OCI-LY7 (cell line): ENCODE measurements around the gene M1AP. TPM values are rescaled to one million over a fixed set of nuclear protein-coding genes. Genes with fewer than 3 reads are reported as not detected.
"Not testable (repeated sequence)": the region's sequence is repeated elsewhere in the genome, so short reads cannot be mapped to it uniquely, and the experiment has no call there.

ENCODE experiments used
- BruUV-seq: library from RNA; stranded (reverse); fragments of 400-500 nt; replicated peaks from 2 replicates; lab custom pipeline; 2021; lab: Mats Ljungman, UMichigan
- CTCF ChIA-PET: fragments of 300-600 bp; sonication (Branson Sonifier 250); formaldehyde crosslinking; loops from one replicate; lab custom pipeline; 2022; ENCODE audit warnings: antibody characterized with exemption; ENCODE audit not compliant: unreplicated experiment; lab: Charles Lee
- POLR2A ChIA-PET: fragments of 300-600 bp; sonication (Branson Sonifier 250); formaldehyde crosslinking; loops from one replicate; lab custom pipeline; 2022; ENCODE audit warnings: antibody characterized with exemption; lab: Charles Lee
- DNase-seq: peaks from one replicate; pipeline ENCODE4 v3.0.0-alpha.2; 2015; ENCODE audit warnings: low spot score
- H2AFZ ChIP-seq: fragments of 200-600 bp; sonication (generic), shearing (Covaris generic); 2 replicates; pipeline ENCODE4 v1.6.1; 2014; ENCODE audit warnings: mild to moderate bottlenecking, antibody characterized with exemption, low read length, moderate library complexity
- H3K27ac ChIP-seq: fragments of 200-600 bp; sonication (generic); 2 replicates; pipeline ENCODE4 v1.5.1; 2014; ENCODE audit warnings: mixed run types, low read depth, mild to moderate bottlenecking, moderate library complexity, low read length, inconsistent platforms; ENCODE audit not compliant: poor library complexity, severe bottlenecking
- H3K36me3 ChIP-seq: fragments of 200-600 bp; sonication (generic); 2 replicates; pipeline ENCODE4 v1.6.1; 2014; ENCODE audit warnings: mild to moderate bottlenecking, antibody characterized with exemption, low read length, moderate library complexity, mixed read lengths; ENCODE audit not compliant: insufficient read depth
- H3K4me1 ChIP-seq: fragments of 200-600 bp; sonication (generic); 2 replicates; pipeline ENCODE4 v1.5.1; 2014; ENCODE audit warnings: mild to moderate bottlenecking, low read length; ENCODE audit not compliant: insufficient read depth, poor library complexity, severe bottlenecking
- H3K4me2 ChIP-seq: fragments of 200-600 bp; sonication (generic); 2 replicates; pipeline ENCODE4 v1.6.1; 2014; ENCODE audit warnings: mild to moderate bottlenecking, low read length
- H3K4me3 ChIP-seq: fragments of 200-600 bp; sonication (generic); 2 replicates; pipeline ENCODE4 v1.5.1; 2014; ENCODE audit warnings: mild to moderate bottlenecking, low read depth, low read length; ENCODE audit not compliant: poor library complexity, severe bottlenecking
- H3K79me2 ChIP-seq: fragments of 200-600 bp; sonication (generic); 2 replicates; pipeline ENCODE4 v1.6.1; 2016; ENCODE audit warnings: low read depth, mild to moderate bottlenecking, low read length, moderate library complexity, mixed read lengths; ENCODE audit not compliant: insufficient read depth
- H3K9me2 ChIP-seq: fragments of 200-600 bp; sonication (generic); 2 replicates; pipeline ENCODE4 v1.6.1; 2016; ENCODE audit warnings: mild to moderate bottlenecking, low read length, mixed read lengths; ENCODE audit not compliant: insufficient read depth
- H3K9me3 ChIP-seq: fragments of 200-600 bp; sonication (generic); 2 replicates; pipeline ENCODE4 v1.6.1; 2014; ENCODE audit warnings: mild to moderate bottlenecking, mixed run types, low read length, mixed read lengths
- H4K20me1 ChIP-seq: fragments of 200-600 bp; sonication (generic); 2 replicates; pipeline ENCODE4 v1.6.1; 2014; ENCODE audit warnings: mild to moderate bottlenecking, antibody characterized with exemption, low read length, moderate library complexity, mixed read lengths; ENCODE audit not compliant: insufficient read depth
- CTCF ChIP-seq: fragments of 200-600 bp; sonication (generic); conservative IDR thresholded peaks from 2 replicates; pipeline ENCODE4 v1.5.1; 2014; ENCODE audit warnings: mild to moderate bottlenecking, antibody characterized with exemption, low read length, moderate library complexity, mixed read lengths
- EZH2phosphoT487 ChIP-seq: fragments of 200-600 bp; sonication (generic); IDR thresholded peaks from 2 replicates; pipeline ENCODE4 v1.6.1; 2018; ENCODE audit warnings: low read depth, borderline replicate concordance, mild to moderate bottlenecking, mixed run types, antibody characterized with exemption, low read length, moderate library complexity, mixed read lengths
- intact Hi-C: fragments of 100-400 bp; cut with micrococcal nuclease; formaldehyde crosslinking; loops from one replicate; pipeline ENCODE4 v1.10.0; 2022; ENCODE audit not compliant: unreplicated experiment
- total RNA-seq, 2 experiments: library from RNA; depleted of rRNA in 1 of 2; stranded (reverse); fragments of >200 nt in 1 of 2; shearing (Covaris generic) in 1 of 2; gene quantifications; 2 replicates each; pipeline ENCODE4 v1.2.3, GENCODE V29; 2014 to 2022

Gene M1AP
- total RNA-seq, 2 experiments from 2014 or later: not detected

DNA sequence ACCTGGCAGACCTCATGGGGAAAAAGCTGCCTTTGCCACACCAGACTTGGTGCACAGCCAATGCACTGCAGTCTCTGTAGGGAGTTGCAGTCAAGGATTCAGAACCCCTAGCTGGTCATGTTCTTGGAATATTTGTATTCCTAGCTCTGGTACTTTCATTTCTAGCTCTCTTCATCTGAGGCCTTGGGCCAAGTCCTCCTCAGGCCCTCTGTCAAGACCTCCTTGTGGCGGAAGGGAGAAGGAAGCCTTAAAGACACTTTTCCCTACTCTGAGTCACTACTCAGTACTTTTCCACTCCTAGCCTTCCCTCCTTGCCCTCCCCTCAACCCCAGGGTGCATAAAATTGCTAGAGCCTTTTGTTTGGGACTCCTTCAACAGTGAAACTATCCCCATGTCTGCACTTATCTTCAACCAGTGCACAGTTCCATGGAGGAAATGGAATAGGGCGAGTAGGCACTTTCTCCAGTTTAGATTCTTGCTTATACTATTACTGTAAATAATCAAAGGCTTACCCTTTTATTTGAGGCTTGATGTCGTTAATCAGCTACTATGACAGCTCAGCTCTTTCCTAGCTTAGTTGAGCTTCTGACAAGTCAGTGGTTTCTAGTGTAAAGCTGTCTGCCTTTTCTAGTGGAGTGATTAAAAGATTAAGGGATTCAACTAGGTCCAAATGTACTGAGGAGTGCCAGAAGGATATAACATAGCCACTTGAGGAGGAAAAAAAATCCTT lies 15.8 kb downstream of the M1AP start:
- Histone ChIP-seq H3K36me3 (no peaks in the 10 kb centered on the region), H4K20me1 (no peaks in the 10 kb centered on the region), H3K4me3 (no peak overlapping the region), H3K79me2 (no peaks in the 10 kb centered on the region), H3K9me3 (no peaks in the 10 kb centered on the region), H3K4me2 (no peak overlapping the region), H3K9me2 (no peaks in the 10 kb centered on the region), H3K4me1 (no peaks in the 10 kb centered on the region), H3K27ac (no peak overlapping the region), H2AFZ (no peak overlapping the region)
- BruUV-seq: no TSS peak
- DNase-seq: no peak
- no peak for TF ChIP-seq CTCF
- no peak for TF ChIP-seq EZH2phosphoT487
- intact Hi-C loops: no loop called here
- ChIA-PET CTCF (no interaction called here), POLR2A (interaction anchor here (0.7 to 1.5 kb wide), 3 partner anchors 9 to 43 kb away, joined by 3 to 4 read pairs (median 3); partner anchors contain the start of gene SEMA4F)

- H3K4me2 ChIP-seq, CTCF ChIA-PET, H3K9me2 ChIP-seq, H3K79me2 ChIP-seq, DNase-seq, BruUV-seq, H2AFZ ChIP-seq, H3K9me3 ChIP-seq, H3K36me3 ChIP-seq, H3K27ac ChIP-seq, intact Hi-C loops, H3K4me1 ChIP-seq, H4K20me1 ChIP-seq, H3K4me3 ChIP-seq: not testable (repeated sequence)
- POLR2A ChIA-PET: interaction anchor here (0.7 kb wide), 1 partner anchor 34 kb away, joined by 3 read pairs; no protein-coding TSS in a partner anchor
These were observed 17.7 kb downstream of the M1AP start for GRCh38 chr2:74630454-74630853.

- Histone ChIP-seq H3K4me2 (no peak overlapping the region), H3K4me3 (no peak overlapping the region), H4K20me1 (no peaks in the 10 kb centered on the region), H3K9me2 (no peaks in the 10 kb centered on the region), H2AFZ (no peak overlapping the region), H3K79me2 (no peaks in the 10 kb centered on the region), H3K27ac (no peak overlapping the region), H3K36me3 (no peaks in the 10 kb centered on the region), H3K4me1 (no peaks in the 10 kb centered on the region), H3K9me3 (no peaks in the 10 kb centered on the region)
- no peak for DNase-seq
- TF ChIP-seq EZH2phosphoT487: no peak
- TF ChIP-seq CTCF: no peak
- no TSS peak for BruUV-seq
- ChIA-PET POLR2A (no interaction called here), CTCF (no interaction called here)
- intact Hi-C loops: no loop called here
These were observed 19.5 kb downstream of the M1AP start for GRCh38 chr2:74628538-74629105.
